Keratinocyte (primary cell): Measurements from ENCODE around the gene CCDC86. TPM values are rescaled to one million over a fixed set of nuclear protein-coding genes. Genes with fewer than 3 reads are reported as not detected.

Experiments
- DNase-seq: peaks from one replicate; pipeline ENCODE4 v3.0.0-alpha.2; 2011; ENCODE audit warnings: low read depth, missing footprints, low spot score
- FAIRE-seq: peaks from 2 replicates; lab custom pipeline; 2011; peaks lifted over from hg19 to GRCh38; lab: Jason Lieb, UNC
- H2AFZ ChIP-seq: 2 replicates; pipeline ENCODE4 v1.6.0; 2012; ENCODE audit warnings: low read length, control low read depth, inconsistent platforms; ENCODE audit not compliant: control insufficient read depth
- H3K27ac ChIP-seq: 2 replicates; pipeline ENCODE4 v1.5.1; 2011; ENCODE audit warnings: low read length; ENCODE audit not compliant: control insufficient read depth, insufficient read depth
- H3K27me3 ChIP-seq: 3 replicates; pipeline ENCODE4 v1.6.0; 2011; ENCODE audit warnings: low read length; ENCODE audit not compliant: control insufficient read depth, insufficient read depth; ENCODE audit errors: extremely low read depth
- H3K36me3 ChIP-seq, 2 experiments: 2 replicates in 1 of 2; 3 replicates in 1 of 2; pipeline ENCODE4 v1.5.1; 2011; ENCODE audit warnings: low read length in 2 of 2, mild to moderate bottlenecking in 1 of 2; ENCODE audit not compliant: control insufficient read depth in 2 of 2, insufficient read depth in 2 of 2; ENCODE audit errors: extremely low read depth in 1 of 2
- H3K4me1 ChIP-seq: 3 replicates; pipeline ENCODE4 v1.5.1; 2011; ENCODE audit warnings: low read length; ENCODE audit not compliant: control insufficient read depth, insufficient read depth; ENCODE audit errors: extremely low read depth
- H3K4me2 ChIP-seq: 3 replicates; pipeline ENCODE4 v1.6.0; 2011; ENCODE audit warnings: low read depth, low read length; ENCODE audit not compliant: control insufficient read depth, insufficient read depth; ENCODE audit errors: extremely low read depth
- H3K4me3 ChIP-seq, 3 experiments: fragments of 200-600 bp in 1 of 3; sonication (generic) in 1 of 3; 2 replicates in 2 of 3; 3 replicates in 1 of 3; pipeline ENCODE4 v1.5.1; 2011 to 2016; ENCODE audit warnings: low read length in 3 of 3, mild to moderate bottlenecking in 3 of 3, control low read depth in 2 of 3, inconsistent platforms in 1 of 3, low read depth in 1 of 3, mixed read lengths in 1 of 3, mixed run types in 1 of 3, moderate library complexity in 1 of 3; ENCODE audit not compliant: control insufficient read depth in 2 of 3, insufficient read depth in 2 of 3; ENCODE audit errors: extremely low read depth in 1 of 3
- H3K79me2 ChIP-seq: 2 replicates; pipeline ENCODE4 v1.6.0; 2012; ENCODE audit warnings: low read length; ENCODE audit not compliant: control insufficient read depth, insufficient read depth
- H3K9ac ChIP-seq: 3 replicates; pipeline ENCODE4 v1.6.0; 2011; ENCODE audit warnings: low read length; ENCODE audit not compliant: control insufficient read depth, insufficient read depth; ENCODE audit errors: extremely low read depth
- H3K9me1 ChIP-seq: 3 replicates; pipeline ENCODE4 v1.6.0; 2011; ENCODE audit warnings: low read length; ENCODE audit not compliant: control insufficient read depth, insufficient read depth; ENCODE audit errors: extremely low read depth
- H3K9me3 ChIP-seq: 2 replicates; pipeline ENCODE4 v1.5.1; 2012; ENCODE audit warnings: low read depth, low read length; ENCODE audit not compliant: control insufficient read depth
- H4K20me1 ChIP-seq: 3 replicates; pipeline ENCODE4 v1.6.0; 2011; ENCODE audit warnings: low read length; ENCODE audit not compliant: control insufficient read depth, insufficient read depth; ENCODE audit errors: extremely low read depth
- CTCF ChIP-seq, 3 experiments: IDR thresholded peaks in 1 of 3; conservative IDR thresholded peaks in 1 of 3; optimal IDR thresholded peaks in 1 of 3; 2 replicates in 2 of 3; 3 replicates in 1 of 3; pipeline versions ENCODE3 to v1.5.1; 2011; ENCODE audit warnings: low read length in 3 of 3, mild to moderate bottlenecking in 3 of 3, moderate library complexity in 2 of 3, control low read depth in 1 of 3, inconsistent platforms in 1 of 3; ENCODE audit not compliant: insufficient read depth in 2 of 3; ENCODE audit errors: extremely low read depth in 1 of 3
- EZH2 ChIP-seq: IDR thresholded peaks from one replicate; pipeline ENCODE4 v1.6.1; 2012; ENCODE audit warnings: inconsistent platforms, mild to moderate bottlenecking, low read length, moderate library complexity
- dilution Hi-C: fragments of 300-500 bp; cut with MboI; formaldehyde crosslinking; loops from one replicate; pipeline ENCODE4 v1.7.0; 2020; ENCODE audit warnings: low sequenced_read_pairs; ENCODE audit not compliant: extremely low pct_ligation_motif_present
- polyA plus RNA-seq, 5 experiments: library from polyadenylated mRNA; depleted of rRNA in 3 of 5; stranded (reverse) in 3 of 5; stranded (forward) in 1 of 5; unstranded in 1 of 5; fragments of >200 nt; gene quantifications; 1 replicate in 1 of 5; 2 replicates in 3 of 5; 3 replicates in 1 of 5; pipeline versions ENCODE4 v1.2.1 to v1.2.3, GENCODE V29; 2011 to 2012; ENCODE audit warnings: missing spikeins in 2 of 5, low read depth in 1 of 5, low replicate concordance in 1 of 5

CCDC86 gene
- polyA plus RNA-seq, 1 donor (not counting 4 experiments of a cell fraction or from before 2014, with no cell fraction given), result 29.3 TPM

DNA sequence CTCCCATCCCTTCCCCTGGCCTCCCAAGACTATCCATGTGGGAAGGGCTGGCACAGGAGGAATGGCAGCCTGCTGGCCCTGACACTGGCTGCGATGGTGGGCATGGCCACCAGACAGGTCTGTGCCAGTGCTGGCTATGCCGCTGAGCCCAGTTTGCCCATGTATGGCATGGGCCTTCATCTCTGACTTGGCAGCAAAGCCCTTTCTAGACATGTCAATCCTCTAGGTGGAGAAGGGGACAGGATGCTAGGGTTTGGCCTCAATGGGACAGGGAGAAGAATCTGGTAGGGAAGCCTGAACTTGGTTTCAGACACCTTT lies 34.2 kb downstream of the CCDC86 start:
- no peak overlapping the region for H3K27ac ChIP-seq
- FAIRE-seq, result no peak

GRCh38 chr11:60878245-60879101 lies 36.6 kb downstream of the CCDC86 start:
- Histone ChIP-seq H3K9me1 (no peaks in the 10 kb centered on the region), H4K20me1 (no peaks in the 10 kb centered on the region), H3K9me3 (no peaks in the 10 kb centered on the region), H3K4me2 (no peak overlapping the region), H3K4me3 (no peak overlapping the region), H3K4me1 (no peaks in the 10 kb centered on the region), H3K27ac (no peak overlapping the region), H3K36me3 (peaks cover 3 to 8% of the 10 kb centered on the region in 2 experiments), H3K9ac (no peak overlapping the region), H3K79me2 (no peaks in the 10 kb centered on the region), H3K27me3 (no peaks in the 10 kb centered on the region), H2AFZ (no peak overlapping the region)
- TF ChIP-seq EZH2 (no peak), CTCF (optimal IDR thresholded peaks at IDR 0.05 in 1 of 3, IDR thresholded peaks at IDR 0.05 in 1 of 3, conservative IDR thresholded peaks at IDR 0.05 in 1 of 3; ENCODE audit: extremely low read depth in 1 of 3, insufficient read depth in 2 of 3, low read length in 3 of 3) (no peak)
- dilution Hi-C loops, result no loop called here
- DNase-seq (no peak), FAIRE-seq (no peak)

More for the DNA sequence above, 34.2 kb downstream of the CCDC86 start:
- Histone ChIP-seq H3K9me3 (no peaks in the 10 kb centered on the region), H3K4me3 (no peak overlapping the region), H3K27me3 (no peaks in the 10 kb centered on the region), H3K9me1 (no peaks in the 10 kb centered on the region), H3K36me3 (peaks cover 3 to 8% of the 10 kb centered on the region in 2 experiments), H2AFZ (no peak overlapping the region), H3K79me2 (no peaks in the 10 kb centered on the region), H3K4me2 (no peak overlapping the region), H4K20me1 (no peaks in the 10 kb centered on the region), H3K4me1 (no peaks in the 10 kb centered on the region), H3K9ac (no peak overlapping the region)
- no peak for TF ChIP-seq CTCF (optimal IDR thresholded peaks at IDR 0.05 in 1 of 3, IDR thresholded peaks at IDR 0.05 in 1 of 3, conservative IDR thresholded peaks at IDR 0.05 in 1 of 3; ENCODE audit: extremely low read depth in 1 of 3, insufficient read depth in 2 of 3, low read length in 3 of 3)
- dilution Hi-C loops, result no loop called here
- no peak for DNase-seq
